Stimulated activated effector memory CD8-positive, alpha-beta T cell treated with anti-CD3 and anti-CD28 coated beads, Interleukin-12 subunit alpha, Interleukin-12 subunit beta, amount 100 ng/mL, for 72 hours (primary cell): ENCODE results near the gene IPO4.
"Not testable (repeated sequence)": the region's sequence is repeated elsewhere in the genome, so short reads cannot be mapped to it uniquely, and the experiment has no call there.

Experiments used
- ATAC-seq: fragments of 150-1000 bp; cut with Tn5 transposase; 2 replicates; pipeline ENCODE4 v1.10.0; 2021
- DNase-seq, 2 donors: peaks; one replicate each; pipeline ENCODE4 v3.0.0; 2021 to 2022; ENCODE audit warnings: low spot score in 2 of 2
- H3K27ac Mint-ChIP-seq: one replicate; pipeline ENCODE4 v1.8.0; 2022; ENCODE audit warnings: mild to moderate bottlenecking, mixed read lengths
- H3K36me3 Mint-ChIP-seq: one replicate; pipeline ENCODE4 v1.8.0; 2022; ENCODE audit warnings: mild to moderate bottlenecking, mixed read lengths
- H3K4me1 Mint-ChIP-seq: one replicate; pipeline ENCODE4 v1.8.0; 2022; ENCODE audit warnings: mixed read lengths
- H3K4me3 Mint-ChIP-seq: one replicate; pipeline ENCODE4 v1.8.0; 2022; ENCODE audit warnings: mild to moderate bottlenecking, mixed read lengths
- H3K9me3 Mint-ChIP-seq: one replicate; pipeline ENCODE4 v1.8.0; 2022; ENCODE audit warnings: mixed read lengths

Gene IPO4

GRCh38 chr14:24204163-24205146 is 15.8 kb upstream of the IPO4 start:
- H3K27ac Mint-ChIP-seq = peak overlapping the region; percentile 5

GRCh38 chr14:24203249-24203886 is 14.8 kb upstream of the IPO4 start:
- H3K36me3 Mint-ChIP-seq = peaks cover 100% of the 10 kb centered on the region
- H3K4me1 Mint-ChIP-seq = peaks cover 54% of the 10 kb centered on the region

More at GRCh38 chr14:24204163-24205146, 15.8 kb upstream of the IPO4 start:
- peaks cover 100% of the 10 kb centered on the region for H3K36me3 Mint-ChIP-seq
- DNase-seq = no peak
- no peak for ATAC-seq
- H3K4me1 Mint-ChIP-seq = peaks cover 43% of the 10 kb centered on the region
- peaks cover 5% of the 10 kb centered on the region for H3K9me3 Mint-ChIP-seq
- no peak overlapping the region for H3K4me3 Mint-ChIP-seq

GRCh38 chr14:24202538-24202937 is 13.9 kb upstream of the IPO4 start:
- H3K27ac Mint-ChIP-seq, H3K9me3 Mint-ChIP-seq, ATAC-seq, H3K4me3 Mint-ChIP-seq, DNase-seq: not testable (repeated sequence)
- H3K36me3 Mint-ChIP-seq = peaks cover 100% of the 10 kb centered on the region
- H3K4me1 Mint-ChIP-seq = peaks cover 50% of the 10 kb centered on the region

More at GRCh38 chr14:24203249-24203886, 14.8 kb upstream of the IPO4 start:
- not testable (repeated sequence) for DNase-seq, H3K9me3 Mint-ChIP-seq, ATAC-seq, H3K27ac Mint-ChIP-seq, H3K4me3 Mint-ChIP-seq

- peaks cover 47% of the 10 kb centered on the region for H3K4me1 Mint-ChIP-seq
Measured at GRCh38 chr14:24198814-24199524, 10.4 kb upstream of the IPO4 start.

GRCh38 chr14:24197056-24197450 is 8.4 kb upstream of the IPO4 start:
- Mint-ChIP-seq H3K36me3 (peaks cover 91% of the 10 kb centered on the region), H3K4me1 (peaks cover 51% of the 10 kb centered on the region), H3K27ac (peak overlapping the region; percentile 99), H3K4me3 (peak overlapping the region; percentile 78), H3K9me3 (peaks cover 4% of the 10 kb centered on the region)
- ATAC-seq = no peak
- DNase-seq = no peak

More at GRCh38 chr14:24198814-24199524, 10.4 kb upstream of the IPO4 start:
- Mint-ChIP-seq H3K36me3 (peaks cover 94% of the 10 kb centered on the region), H3K27ac (peak overlapping the region; percentile 58), H3K9me3 (peaks cover 9% of the 10 kb centered on the region), H3K4me3 (no peak overlapping the region)
- ATAC-seq = no peak
- DNase-seq = no peak

GRCh38 chr14:24196071-24197055 is 7.7 kb upstream of the IPO4 start:
- H3K9me3 Mint-ChIP-seq = peaks cover 4% of the 10 kb centered on the region
- peak overlapping the region; percentile 99 for H3K27ac Mint-ChIP-seq
- DNase-seq (no peak), ATAC-seq (peak; percentile 11)
- peak overlapping the region; percentile 78 for H3K4me3 Mint-ChIP-seq
- H3K36me3 Mint-ChIP-seq = peaks cover 91% of the 10 kb centered on the region
- H3K4me1 Mint-ChIP-seq = peaks cover 55% of the 10 kb centered on the region

- peak within 1 kb of the TSS; percentile 99 for H3K27ac Mint-ChIP-seq
- peak within 1 kb of the TSS; percentile 78 for H3K4me3 Mint-ChIP-seq
- H3K4me1 Mint-ChIP-seq = peaks cover 51% of the 10 kb centered on the region
- peaks cover 90% of the 10 kb centered on the region for H3K36me3 Mint-ChIP-seq
- peak; percentile 94 for ATAC-seq
- H3K9me3 Mint-ChIP-seq = peaks cover 4% of the 10 kb centered on the region
- peak; percentile 84 to 92 for DNase-seq
Measured at GRCh38 chr14:24195186-24196070, 6.8 kb upstream of the IPO4 start, which contains the start of gene TM9SF1. TM9SF1 (minus strand) TSS chr14:24195441; CDS start chr14:24195019, 422 bp downstream.

- Mint-ChIP-seq H3K27ac (peak overlapping the region; percentile 99), H3K4me1 (peaks cover 51% of the 10 kb centered on the region), H3K36me3 (peaks cover 87% of the 10 kb centered on the region), H3K9me3 (peaks cover 4% of the 10 kb centered on the region), H3K4me3 (peak overlapping the region; percentile 78)
- ATAC-seq = no peak
- DNase-seq = no peak
Measured at GRCh38 chr14:24194873-24195185, 6.2 kb upstream of the IPO4 start.

- peak overlapping the region; percentile 99 for H3K27ac Mint-ChIP-seq
- DNase-seq (no peak), ATAC-seq (no peak)
- peak overlapping the region; percentile 78 for H3K4me3 Mint-ChIP-seq
- H3K4me1 Mint-ChIP-seq = peaks cover 49% of the 10 kb centered on the region
- peaks cover 4% of the 10 kb centered on the region for H3K9me3 Mint-ChIP-seq
- H3K36me3 Mint-ChIP-seq = peaks cover 82% of the 10 kb centered on the region
Measured at GRCh38 chr14:24194186-24194872, 5.7 kb upstream of the IPO4 start.

GRCh38 chr14:24192933-24193332 is 4.3 kb upstream of the IPO4 start:
- DNase-seq = no peak
- Mint-ChIP-seq H3K9me3 (no peaks in the 10 kb centered on the region), H3K36me3 (peaks cover 80% of the 10 kb centered on the region), H3K4me1 (peaks cover 47% of the 10 kb centered on the region), H3K4me3 (no peak overlapping the region), H3K27ac (peak overlapping the region; percentile 65)
- ATAC-seq = no peak

GRCh38 chr14:24190416-24190815 is 1.8 kb upstream of the IPO4 start:
- Mint-ChIP-seq H3K4me3 (no peak overlapping the region), H3K9me3 (no peaks in the 10 kb centered on the region), H3K27ac (peak overlapping the region; percentile 14), H3K4me1 (peaks cover 59% of the 10 kb centered on the region), H3K36me3 (peaks cover 76% of the 10 kb centered on the region)
- DNase-seq = no peak
- ATAC-seq = no peak

GRCh38 chr14:24189460-24189859 is 844 bp upstream of the IPO4 start:
- DNase-seq = no peak
- ATAC-seq = no peak
- H3K27ac Mint-ChIP-seq = peak overlapping the region; percentile 80
- no peaks in the 10 kb centered on the region for H3K9me3 Mint-ChIP-seq
- peaks cover 77% of the 10 kb centered on the region for H3K36me3 Mint-ChIP-seq
- peaks cover 53% of the 10 kb centered on the region for H3K4me1 Mint-ChIP-seq
- H3K4me3 Mint-ChIP-seq = no peak overlapping the region

GRCh38 chr14:24189059-24189375 is 401 bp upstream of the IPO4 start:
- no peak for ATAC-seq
- Mint-ChIP-seq H3K4me1 (peaks cover 49% of the 10 kb centered on the region), H3K4me3 (peak overlapping the region; percentile 84), H3K36me3 (peaks cover 77% of the 10 kb centered on the region), H3K9me3 (no peaks in the 10 kb centered on the region), H3K27ac (peak overlapping the region; percentile 80)
- DNase-seq = no peak
